Stomach (tissue), 4 donors: ENCODE measurements around the gene FOXC2.

Experiments
- CTCF ChIP-seq, 7 experiments: fragments of 450-650 bp in 4 of 7; fragments of 200-600 bp in 3 of 7; sonication (generic) in 3 of 7; IDR thresholded peaks; one replicate each; pipeline ENCODE4 v1.5.1; 2016 to 2019; ENCODE audit warnings: antibody characterized with exemption in 7 of 7, control low read depth in 2 of 7, mild to moderate bottlenecking in 1 of 7
- EP300 ChIP-seq: sonication (generic); formaldehyde crosslinking; IDR thresholded peaks from one replicate; pipeline ENCODE4 v1.6.1; 2017; ENCODE audit warnings: antibody characterized with exemption
- POLR2A ChIP-seq, 4 donors: fragments of 450-650 bp; IDR thresholded peaks; one replicate each; pipeline ENCODE4 v1.6.1; 2016; ENCODE audit warnings: antibody characterized with exemption in 4 of 4, control low read depth in 2 of 4, mild to moderate bottlenecking in 1 of 4, moderate library complexity in 1 of 4
- POLR2AphosphoS5 ChIP-seq, 3 donors: sonication (generic); formaldehyde crosslinking; IDR thresholded peaks; one replicate each; pipeline ENCODE4 v1.6.1; 2016; ENCODE audit warnings: antibody characterized with exemption in 3 of 3

GRCh38 chr16:86525696-86526095 is 40.9 kb upstream of the FOXC2 start:
- no peak for TF ChIP-seq CTCF (IDR thresholded peaks at IDR 0.05)
- no peak for TF ChIP-seq POLR2A (IDR thresholded peaks at IDR 0.05)
- no peak for TF ChIP-seq POLR2AphosphoS5 (IDR thresholded peaks at IDR 0.05)
- TF ChIP-seq EP300, result no peak
